ENCODE measurements around the gene GPR62.
A peak's percentile ranks its signal among the peaks of the same experiment; 100 is the strongest.
"Not testable (repeated sequence)": the region's sequence is repeated elsewhere in the genome, so short reads cannot be mapped to it uniquely, and the experiment has no call there.

GPR62 gene, protein sequence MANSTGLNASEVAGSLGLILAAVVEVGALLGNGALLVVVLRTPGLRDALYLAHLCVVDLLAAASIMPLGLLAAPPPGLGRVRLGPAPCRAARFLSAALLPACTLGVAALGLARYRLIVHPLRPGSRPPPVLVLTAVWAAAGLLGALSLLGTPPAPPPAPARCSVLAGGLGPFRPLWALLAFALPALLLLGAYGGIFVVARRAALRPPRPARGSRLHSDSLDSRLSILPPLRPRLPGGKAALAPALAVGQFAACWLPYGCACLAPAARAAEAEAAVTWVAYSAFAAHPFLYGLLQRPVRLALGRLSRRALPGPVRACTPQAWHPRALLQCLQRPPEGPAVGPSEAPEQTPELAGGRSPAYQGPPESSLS

DNA sequence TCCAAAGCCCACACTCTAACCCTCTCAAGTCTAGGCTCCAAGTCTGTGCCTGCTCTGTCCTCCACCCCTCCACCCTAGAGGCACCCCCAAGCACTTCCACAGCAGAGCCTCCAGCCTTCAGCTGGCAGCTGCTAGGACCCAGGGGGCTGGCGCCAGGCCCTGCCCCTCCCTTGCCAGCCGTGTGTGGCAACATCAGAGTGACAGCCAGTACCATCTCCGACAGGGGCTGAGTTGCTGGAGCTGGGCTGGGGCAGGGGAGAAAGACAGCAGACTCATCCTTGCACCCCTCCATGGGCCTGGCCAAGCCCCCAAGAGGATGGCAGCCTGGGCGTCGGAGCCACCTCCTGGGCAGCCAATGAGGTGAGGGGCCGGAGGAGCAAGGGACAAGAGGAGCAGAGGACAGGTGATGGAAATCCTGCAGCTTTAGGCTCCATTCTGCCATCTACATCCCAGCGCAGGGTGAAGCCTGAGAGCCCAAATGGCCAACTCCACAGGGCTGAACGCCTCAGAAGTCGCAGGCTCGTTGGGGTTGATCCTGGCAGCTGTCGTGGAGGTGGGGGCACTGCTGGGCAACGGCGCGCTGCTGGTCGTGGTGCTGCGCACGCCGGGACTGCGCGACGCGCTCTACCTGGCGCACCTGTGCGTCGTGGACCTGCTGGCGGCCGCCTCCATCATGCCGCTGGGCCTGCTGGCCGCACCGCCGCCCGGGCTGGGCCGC, at the start of gene GPR62:
GPR62 (plus strand) TSS at position 207 of the 718 bp plus-strand sequence; CDS start at position 479, 272 bp downstream.
- H3K4me1 ChIP-seq (ENCODE audit: control insufficient read depth, insufficient read depth, low read length) = no peaks in the 10 kb centered on the region
- H3K27ac ChIP-seq (ENCODE audit: low read depth, low read length) = peak within 1 kb of the TSS; percentile 35
- no peaks in the 10 kb centered on the region for H3K36me3 ChIP-seq (ENCODE audit: control insufficient read depth, insufficient read depth, low read length)
- H3K9ac ChIP-seq (ENCODE audit: low read length) = no peak within 1 kb of the TSS
- peak within 1 kb of the TSS; percentile 59 for H3K4me3 ChIP-seq (ENCODE audit: low read length)
- H3K27me3 ChIP-seq (ENCODE audit: control insufficient read depth, insufficient read depth, low read length) = peaks cover 2% of the 10 kb centered on the region

DNA sequence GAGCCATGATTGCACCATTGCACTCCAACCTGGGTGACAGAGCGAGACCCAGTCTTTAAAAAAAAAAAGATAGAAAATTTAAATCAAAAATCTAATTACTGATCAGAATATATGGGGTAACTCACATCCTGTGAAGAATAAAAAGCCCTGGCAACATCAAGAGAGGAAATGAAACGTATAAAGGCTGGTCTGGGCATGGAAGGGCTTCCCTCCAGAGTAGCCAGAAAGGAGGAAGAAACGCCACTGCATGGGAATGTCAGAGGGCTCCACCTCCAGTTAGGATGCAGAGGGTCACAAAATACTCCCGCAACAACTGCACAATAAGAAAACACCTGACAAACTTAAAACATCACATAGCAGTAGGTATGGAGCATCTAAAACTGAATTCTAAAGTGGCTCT, 47.2 kb upstream of the GPR62 start:
- Histone ChIP-seq H3K27ac (ENCODE audit: low read depth, low read length) (no peak overlapping the region), H3K4me1 (ENCODE audit: control insufficient read depth, insufficient read depth, low read length) (no peaks in the 10 kb centered on the region), H3K9ac (ENCODE audit: low read length) (no peak overlapping the region), H3K27me3 (ENCODE audit: control insufficient read depth, insufficient read depth, low read length) (no peaks in the 10 kb centered on the region), H3K4me3 (ENCODE audit: low read length) (no peak overlapping the region), H3K36me3 (ENCODE audit: control insufficient read depth, insufficient read depth, low read length) (no peaks in the 10 kb centered on the region)

DNA sequence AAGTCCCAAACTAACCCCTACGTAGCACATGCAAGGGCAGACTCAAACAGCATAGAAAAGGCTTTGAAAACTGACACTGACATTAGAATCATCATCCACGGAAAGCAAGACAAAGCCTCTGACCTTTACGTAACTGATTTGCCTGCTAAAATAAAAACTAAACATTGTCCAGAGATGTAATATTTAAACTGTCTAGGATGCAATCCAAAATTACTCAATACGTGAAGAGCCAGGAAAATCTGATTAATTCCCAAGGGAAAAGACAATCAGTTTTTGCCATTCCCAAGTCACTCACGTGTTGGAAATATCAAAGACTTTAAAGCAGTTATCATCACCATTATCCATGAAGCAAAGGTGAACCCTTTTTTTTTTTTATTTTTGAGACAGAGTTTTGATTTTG, 38.8 kb upstream of the GPR62 start:
- H3K36me3 ChIP-seq (ENCODE audit: control insufficient read depth, insufficient read depth, low read length) = no peaks in the 10 kb centered on the region
- H3K27ac ChIP-seq (ENCODE audit: low read depth, low read length) = no peak overlapping the region
- H3K27me3 ChIP-seq (ENCODE audit: control insufficient read depth, insufficient read depth, low read length) = no peaks in the 10 kb centered on the region
- H3K9ac ChIP-seq (ENCODE audit: low read length) = no peak overlapping the region
- no peak overlapping the region for H3K4me3 ChIP-seq (ENCODE audit: low read length)
- H3K4me1 ChIP-seq (ENCODE audit: control insufficient read depth, insufficient read depth, low read length) = no peaks in the 10 kb centered on the region

DNA sequence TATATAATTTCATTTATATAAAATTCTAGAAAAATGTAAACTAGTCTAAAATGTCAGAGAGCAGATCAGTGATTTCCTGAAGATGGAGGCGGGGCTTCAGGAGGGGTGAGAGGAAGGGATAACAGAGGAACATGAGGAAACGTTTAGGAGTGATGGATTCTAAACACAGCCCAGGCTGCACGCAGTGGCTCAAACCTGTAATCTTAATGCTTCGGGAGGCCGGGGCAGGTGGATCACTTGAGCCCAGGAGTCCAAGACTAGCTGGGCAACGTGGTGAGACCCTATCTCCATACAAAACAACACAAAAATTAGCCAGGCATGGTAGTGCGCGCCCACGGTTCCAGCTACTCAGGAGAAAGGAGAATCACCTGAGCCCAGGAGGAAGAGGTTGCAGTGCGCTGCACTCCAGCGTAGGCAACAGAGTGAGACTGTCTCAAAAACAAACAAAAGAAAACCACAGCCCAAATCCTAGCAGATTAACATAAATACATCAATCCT, 34.1 kb upstream of the GPR62 start:
- Histone ChIP-seq H3K27ac (ENCODE audit: low read depth, low read length) (no peak overlapping the region), H3K36me3 (ENCODE audit: control insufficient read depth, insufficient read depth, low read length) (no peaks in the 10 kb centered on the region), H3K27me3 (ENCODE audit: control insufficient read depth, insufficient read depth, low read length) (no peaks in the 10 kb centered on the region), H3K4me3 (ENCODE audit: low read length) (no peak overlapping the region), H3K9ac (ENCODE audit: low read length) (no peak overlapping the region), H3K4me1 (ENCODE audit: control insufficient read depth, insufficient read depth, low read length) (no peaks in the 10 kb centered on the region)

- no peaks in the 10 kb centered on the region for H3K4me1 ChIP-seq (ENCODE audit: control insufficient read depth, insufficient read depth, low read length)
- no peak overlapping the region for H3K4me3 ChIP-seq (ENCODE audit: low read length)
- H3K36me3 ChIP-seq (ENCODE audit: control insufficient read depth, insufficient read depth, low read length) = no peaks in the 10 kb centered on the region
- no peaks in the 10 kb centered on the region for H3K27me3 ChIP-seq (ENCODE audit: control insufficient read depth, insufficient read depth, low read length)
- H3K9ac ChIP-seq (ENCODE audit: low read length) = no peak overlapping the region
- H3K27ac ChIP-seq (ENCODE audit: low read depth, low read length) = no peak overlapping the region
Observed at GRCh38 chr3:51927061-51927977, 27.9 kb upstream of the GPR62 start.

- peaks cover 6% of the 10 kb centered on the region for H3K36me3 ChIP-seq (ENCODE audit: control insufficient read depth, insufficient read depth, low read length)
- H3K27ac ChIP-seq (ENCODE audit: low read depth, low read length) = no peak overlapping the region
- H3K27me3 ChIP-seq (ENCODE audit: control insufficient read depth, insufficient read depth, low read length) = no peaks in the 10 kb centered on the region
Observed at GRCh38 chr3:51928438-51928837, 26.7 kb upstream of the GPR62 start.

DNA sequence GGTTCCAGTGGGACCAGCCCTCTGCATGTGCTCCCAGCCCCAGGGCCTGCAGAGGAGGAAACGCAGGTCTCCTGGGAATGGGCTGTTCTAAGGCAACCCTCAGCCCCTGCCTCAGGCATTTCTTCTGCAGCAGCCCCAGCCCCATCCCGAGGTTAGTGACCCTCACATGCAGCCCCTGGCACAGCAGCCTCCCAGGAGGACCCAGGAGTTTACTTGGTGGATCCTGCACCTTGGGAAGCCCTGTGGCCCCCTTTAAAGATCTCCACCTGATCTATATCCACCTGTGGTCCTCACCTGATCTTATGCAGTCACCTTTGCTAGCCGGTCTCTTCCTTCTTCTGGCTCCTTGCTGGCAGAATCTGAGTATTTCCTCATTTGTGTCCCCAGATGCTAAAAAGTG, 26.2 kb upstream of the GPR62 start:
- H3K9ac ChIP-seq (ENCODE audit: low read length); H3K4me1 ChIP-seq (ENCODE audit: control insufficient read depth, insufficient read depth, low read length); H3K27ac ChIP-seq (ENCODE audit: low read depth, low read length); H3K4me3 ChIP-seq (ENCODE audit: low read length); H3K27me3 ChIP-seq (ENCODE audit: control insufficient read depth, insufficient read depth, low read length): not testable (repeated sequence)
- H3K36me3 ChIP-seq (ENCODE audit: control insufficient read depth, insufficient read depth, low read length) = peaks cover 12% of the 10 kb centered on the region

More at GRCh38 chr3:51928438-51928837, 26.7 kb upstream of the GPR62 start:
- no peaks in the 10 kb centered on the region for H3K4me1 ChIP-seq (ENCODE audit: control insufficient read depth, insufficient read depth, low read length)
- no peak overlapping the region for H3K4me3 ChIP-seq (ENCODE audit: low read length)
- H3K9ac ChIP-seq (ENCODE audit: low read length) = no peak overlapping the region

GRCh38 chr3:51929420-51930003, 25.7 kb upstream of the GPR62 start:
- Histone ChIP-seq H3K4me3 (ENCODE audit: low read length) (no peak overlapping the region), H3K4me1 (ENCODE audit: control insufficient read depth, insufficient read depth, low read length) (no peaks in the 10 kb centered on the region), H3K27me3 (ENCODE audit: control insufficient read depth, insufficient read depth, low read length) (no peaks in the 10 kb centered on the region), H3K9ac (ENCODE audit: low read length) (no peak overlapping the region), H3K36me3 (ENCODE audit: control insufficient read depth, insufficient read depth, low read length) (peaks cover 17% of the 10 kb centered on the region), H3K27ac (ENCODE audit: low read depth, low read length) (no peak overlapping the region)

DNA sequence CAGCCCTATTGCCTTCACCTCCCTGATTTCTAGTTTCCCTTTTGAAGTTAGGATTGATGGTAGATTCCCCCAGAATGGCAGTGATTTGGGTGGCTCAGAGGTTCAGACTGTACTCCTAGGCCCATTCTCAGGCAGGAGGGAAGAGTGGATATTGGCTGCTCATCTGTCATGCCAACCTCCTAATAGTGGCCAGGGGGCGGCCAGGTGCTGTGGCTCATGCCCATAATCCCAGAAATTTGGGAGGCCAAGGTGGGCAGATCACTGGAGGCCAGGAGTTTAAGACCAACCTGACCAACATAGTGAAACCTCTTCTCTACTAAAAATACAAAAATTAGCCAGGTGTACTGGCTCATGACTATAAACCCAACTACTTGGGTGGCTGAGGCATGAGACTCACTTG, 24.7 kb upstream of the GPR62 start:
- Histone ChIP-seq H3K4me3 (ENCODE audit: low read length) (no peak overlapping the region), H3K4me1 (ENCODE audit: control insufficient read depth, insufficient read depth, low read length) (no peaks in the 10 kb centered on the region), H3K36me3 (ENCODE audit: control insufficient read depth, insufficient read depth, low read length) (peaks cover 22% of the 10 kb centered on the region), H3K27me3 (ENCODE audit: control insufficient read depth, insufficient read depth, low read length) (no peaks in the 10 kb centered on the region), H3K9ac (ENCODE audit: low read length) (no peak overlapping the region), H3K27ac (ENCODE audit: low read depth, low read length) (no peak overlapping the region)

DNA sequence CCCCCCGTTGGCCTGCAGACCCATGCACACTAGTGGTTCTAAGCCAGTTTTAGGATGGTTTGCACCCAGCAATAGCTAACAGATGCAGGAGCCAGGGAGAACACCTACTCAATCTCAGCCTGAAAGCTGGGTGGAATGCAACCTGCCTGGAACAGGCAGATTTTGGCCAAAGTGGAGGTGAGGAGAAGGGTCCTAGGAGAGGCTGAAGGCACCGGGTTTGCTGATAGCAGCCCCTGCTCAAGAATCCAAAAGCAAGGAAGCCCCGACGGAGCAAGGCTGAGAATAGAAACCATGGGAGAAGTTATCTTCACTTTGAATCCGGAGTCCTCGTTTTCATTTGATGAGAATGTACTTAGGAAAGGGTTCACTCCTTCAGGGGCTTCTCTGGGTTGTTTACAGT, 23.4 kb upstream of the GPR62 start:
- Histone ChIP-seq H3K4me3 (ENCODE audit: low read length) (no peak overlapping the region), H3K9ac (ENCODE audit: low read length) (no peak overlapping the region), H3K4me1 (ENCODE audit: control insufficient read depth, insufficient read depth, low read length) (no peaks in the 10 kb centered on the region), H3K36me3 (ENCODE audit: control insufficient read depth, insufficient read depth, low read length) (peaks cover 32% of the 10 kb centered on the region), H3K27ac (ENCODE audit: low read depth, low read length) (no peak overlapping the region), H3K27me3 (ENCODE audit: control insufficient read depth, insufficient read depth, low read length) (no peaks in the 10 kb centered on the region)

DNA sequence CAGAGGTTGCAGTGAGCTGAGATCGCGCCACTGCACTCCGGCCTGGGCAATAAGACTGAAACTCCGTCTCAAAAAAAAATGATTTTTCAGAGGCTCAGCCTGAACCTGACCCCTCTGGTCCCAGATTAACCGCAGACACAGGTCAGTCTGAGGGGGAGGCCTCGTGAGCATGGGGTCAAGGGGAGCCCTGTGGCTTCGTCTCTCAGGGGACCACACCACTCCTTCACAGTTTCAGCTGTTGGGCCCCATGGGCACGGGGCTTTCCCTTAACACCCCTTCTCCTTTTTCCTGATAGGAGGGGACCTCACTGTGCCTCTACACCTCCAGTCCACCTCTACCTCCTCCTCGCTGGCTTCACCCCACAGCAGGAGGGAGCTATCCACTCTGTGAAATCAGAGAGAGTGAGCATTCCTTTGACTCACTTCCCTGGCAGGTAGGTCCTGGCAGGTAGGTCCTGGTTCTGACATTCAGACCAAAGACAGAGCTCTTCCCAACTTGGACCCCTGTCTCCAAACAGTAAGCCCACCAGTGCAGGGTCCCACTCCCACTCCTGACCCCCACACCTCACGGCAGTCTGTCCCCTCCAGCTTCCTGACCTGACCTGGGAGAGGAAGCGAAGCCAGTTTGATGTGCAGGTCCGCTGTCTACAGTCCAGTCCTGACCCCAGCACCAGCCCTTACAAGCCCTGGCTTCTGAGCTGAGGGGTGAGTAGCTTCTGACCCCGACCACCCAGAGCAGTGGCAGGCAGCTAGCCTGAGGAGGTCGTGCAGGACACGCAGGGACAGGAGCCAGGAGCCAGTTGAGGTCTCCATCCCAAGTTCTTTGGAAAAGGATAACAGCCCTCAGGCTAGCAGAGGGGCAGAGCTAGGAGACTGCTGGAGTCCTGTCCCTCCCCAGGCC, 22.5 kb upstream of the GPR62 start:
- H3K27me3 ChIP-seq (ENCODE audit: control insufficient read depth, insufficient read depth, low read length) = no peaks in the 10 kb centered on the region
- H3K4me1 ChIP-seq (ENCODE audit: control insufficient read depth, insufficient read depth, low read length) = no peaks in the 10 kb centered on the region
- no peak overlapping the region for H3K27ac ChIP-seq (ENCODE audit: low read depth, low read length)
- no peak overlapping the region for H3K4me3 ChIP-seq (ENCODE audit: low read length)
- peaks cover 42% of the 10 kb centered on the region for H3K36me3 ChIP-seq (ENCODE audit: control insufficient read depth, insufficient read depth, low read length)
- H3K9ac ChIP-seq (ENCODE audit: low read length) = no peak overlapping the region
